HepG2 (cell line): ENCODE results near the gene TNC. TPM values are rescaled to one million over a fixed set of nuclear protein-coding genes. Genes with fewer than 3 reads are reported as not detected.

Experiments used
- ATAC-seq: fragments of 200-7000 bp; cut with Tn5 transposase; 3 replicates; pipeline ENCODE4 v1.9.1; 2020; ENCODE audit warnings: mild to moderate bottlenecking, moderate library complexity
- BruUV-seq: library from RNA; stranded (reverse); fragments of 400-500 nt; replicated peaks from 2 replicates; lab custom pipeline; 2021; lab: Mats Ljungman, UMichigan
- CTCF ChIA-PET: fragments of 300-600 bp; formaldehyde crosslinking; extraction: SDS; loops from one replicate; lab custom pipeline; 2021; ENCODE audit warnings: low total read pairs, inconsistent platforms, low intra/inter-chr PET ratio; lab: Yijun Ruan, JAX
- POLR2A ChIA-PET: fragments of 350-600 bp; sonication (Branson Sonifier 250); formaldehyde crosslinking; loops from one replicate; lab custom pipeline; 2020; ENCODE audit warnings: antibody characterized with exemption, inconsistent platforms; lab: Yijun Ruan, JAX
- DNase-seq: peaks from one replicate; pipeline ENCODE4 v3.0.0-alpha.2; 2015; ENCODE audit warnings: low spot score
- FAIRE-seq: peaks from 3 replicates; lab custom pipeline; 2011; peaks lifted over from hg19 to GRCh38; lab: Jason Lieb, UNC
- H2AFZ ChIP-seq: one replicate; pipeline ENCODE4 v1.6.1; 2011; ENCODE audit warnings: low read length, inconsistent platforms
- H3K27ac ChIP-seq: fragments of 300-600 bp; 3 replicates; pipeline ENCODE4 v1.8.0; 2011; ENCODE audit warnings: mixed run types, mild to moderate bottlenecking, mixed read lengths, low read length, inconsistent platforms; ENCODE audit not compliant: insufficient read depth; ENCODE audit errors: extremely low read length
- H3K27me3 ChIP-seq, 2 experiments: fragments of 200-600 bp in 1 of 2; 2 replicates in 1 of 2; 3 replicates in 1 of 2; pipeline versions ENCODE4 v1.6.0 to v1.8.0; 2011; ENCODE audit warnings: low read length in 2 of 2, mild to moderate bottlenecking in 2 of 2, moderate library complexity in 2 of 2, inconsistent platforms in 1 of 2; ENCODE audit not compliant: insufficient read depth in 2 of 2, control insufficient read depth in 1 of 2
- H3K36me3 ChIP-seq, 2 experiments: fragments of 200-600 bp in 1 of 2; replicated peaks in 1 of 2; 2 replicates in 1 of 2; 3 replicates in 1 of 2; pipeline versions ENCODE4 v1.5.1 to v1.8.0; 2011; ENCODE audit warnings: low read length in 2 of 2, inconsistent platforms in 1 of 2; ENCODE audit not compliant: insufficient read depth in 2 of 2, control insufficient read depth in 1 of 2
- H3K4me1 ChIP-seq: 2 replicates; pipeline ENCODE4 v1.5.1; 2012; ENCODE audit warnings: low read length, inconsistent platforms; ENCODE audit not compliant: insufficient read depth
- H3K4me2 ChIP-seq: 2 replicates; pipeline ENCODE4 v1.6.0; 2011; ENCODE audit warnings: low read depth, low read length, inconsistent platforms
- H3K4me3 ChIP-seq, 3 experiments: fragments of 200-600 bp in 1 of 3; sonication (generic), shearing (Covaris generic) in 1 of 3; replicated peaks in 1 of 3; 2 replicates each; pipeline ENCODE4 v1.5.1; 2011 to 2016; ENCODE audit warnings: low read length in 3 of 3, inconsistent platforms in 2 of 3, low read depth in 2 of 3, mild to moderate bottlenecking in 2 of 3, control low read depth in 1 of 3, mixed read lengths in 1 of 3; ENCODE audit not compliant: insufficient read depth in 1 of 3
- H3K79me2 ChIP-seq: one replicate; pipeline ENCODE4 v1.6.1; 2011; ENCODE audit warnings: low read length, inconsistent platforms; ENCODE audit not compliant: insufficient read depth
- H3K9ac ChIP-seq: 2 replicates; pipeline ENCODE4 v1.6.0; 2011; ENCODE audit warnings: mild to moderate bottlenecking, low read depth, low read length, inconsistent platforms; ENCODE audit not compliant: insufficient read depth
- H3K9me3 ChIP-seq: 2 replicates; pipeline ENCODE4 v1.5.1; 2012; ENCODE audit warnings: mild to moderate bottlenecking, low read length
- H4K20me1 ChIP-seq: 2 replicates; pipeline ENCODE4 v1.6.0; 2011; ENCODE audit warnings: inconsistent platforms, mild to moderate bottlenecking, low read length, moderate library complexity; ENCODE audit not compliant: insufficient read depth
- KDM4B ChIP-seq: sonication (generic); formaldehyde crosslinking; IDR thresholded peaks from 2 replicates; pipeline ENCODE4 v1.4.0; 2020; ENCODE audit warnings: missing genetic modification reagents
- MEIS2 ChIP-seq: sonication (generic); formaldehyde crosslinking; IDR thresholded peaks from 2 replicates; pipeline ENCODE4 v1.9.0; 2021; ENCODE audit warnings: mild to moderate bottlenecking, missing genetic modification reagents
- MXD4 ChIP-seq: IDR thresholded peaks from 2 replicates; pipeline ENCODE4 v1.6.1; 2016; ENCODE audit warnings: mild to moderate bottlenecking, missing biosample characterization, missing genetic modification reagents
- NFKBIZ ChIP-seq: IDR thresholded peaks from 2 replicates; pipeline ENCODE4 v1.6.1; 2018; ENCODE audit warnings: missing genetic modification reagents, missing compliant biosample characterization
- NKX3-1 ChIP-seq: sonication (generic); formaldehyde crosslinking; IDR thresholded peaks from 2 replicates; pipeline ENCODE4 v1.5.0; 2020; ENCODE audit warnings: missing genetic modification reagents
- REPIN1 ChIP-seq: sonication (generic); formaldehyde crosslinking; IDR thresholded peaks from 2 replicates; pipeline ENCODE4 v1.8.0; 2022; ENCODE audit warnings: missing genetic modification reagents, low read depth, mild to moderate bottlenecking, borderline replicate concordance
- SETDB1 ChIP-seq: sonication (generic); formaldehyde crosslinking; IDR thresholded peaks from 2 replicates; pipeline ENCODE4 v1.5.1; 2020; ENCODE audit warnings: missing genetic modification reagents, mild to moderate bottlenecking, borderline replicate concordance
- ZNF263 ChIP-seq: sonication (generic); formaldehyde crosslinking; IDR thresholded peaks from 2 replicates; pipeline ENCODE4 v1.4.0; 2020; ENCODE audit warnings: missing genetic modification reagents
- ZNF75D ChIP-seq: sonication (generic); formaldehyde crosslinking; IDR thresholded peaks from 2 replicates; pipeline ENCODE4 v1.8.1; 2023; ENCODE audit warnings: missing genetic modification reagents, mild to moderate bottlenecking, borderline replicate concordance
- WGBS: methylation state at CpG from one replicate; pipeline ENCODE4 v1.1.6; 2017; ENCODE audit warnings: low lambda C conversion rate; 5-methylcytosine and 5-hydroxymethylcytosine counted together
- in situ Hi-C: cut with HindIII; loops from 2 replicates; pipeline ENCODE4 v1.10.0; 2017; ENCODE audit warnings: low pct_unique_long_range_greater_than_20kb; ENCODE audit not compliant: extremely low pct_ligation_motif_present
- intact Hi-C: fragments of 100-400 bp; cut with micrococcal nuclease; formaldehyde crosslinking; loops from one replicate; pipeline ENCODE4 v1.10.0; 2022; ENCODE audit not compliant: unreplicated experiment
- polyA plus RNA-seq, 8 experiments: library from polyadenylated mRNA; depleted of rRNA in 3 of 8; stranded (reverse) in 7 of 8; unstranded in 1 of 8; fragments of >200 nt; fragmentation: Illumina TruSeq in 4 of 8; extraction: Trizol in 4 of 8; gene quantifications; 2 replicates each; pipeline versions ENCODE4 v1.2.1 to v1.2.3, GENCODE V29; 2011 to 2016; ENCODE audit warnings: low read depth in 4 of 8, missing spikeins in 1 of 8, mixed read lengths in 1 of 8; ENCODE audit not compliant: insufficient read depth in 1 of 8
- total RNA-seq, 5 experiments: library from RNA; depleted of rRNA; stranded (reverse); fragments of >200 nt; fragmentation: Illumina TruSeq; extraction: Trizol; gene quantifications; 2 replicates each; pipeline ENCODE4 v1.2.3, GENCODE V29; 2016; ENCODE audit warnings: low read depth in 1 of 5
- TF ChIP-seq, protein P1 (sequence below): sonication (generic); formaldehyde crosslinking; IDR thresholded peaks from one replicate; pipeline ENCODE4 v1.5.1; 2020; ENCODE audit warnings: mild to moderate bottlenecking, missing genetic modification reagents; ENCODE audit errors: not compliant biosample characterization
- TF ChIP-seq, protein P2 (sequence below): IDR thresholded peaks from 2 replicates; pipeline ENCODE4 v1.6.1; 2016; ENCODE audit warnings: mild to moderate bottlenecking
- TF ChIP-seq, protein P3 (sequence below): IDR thresholded peaks from 2 replicates; pipeline ENCODE4 v1.6.1; 2016; ENCODE audit warnings: missing biosample characterization, missing genetic modification reagents, low read depth
- TF ChIP-seq, protein P4 (sequence below): sonication (generic); formaldehyde crosslinking; IDR thresholded peaks from 2 replicates; pipeline ENCODE4 v1.5.0; 2020; ENCODE audit warnings: mild to moderate bottlenecking, low read depth, missing genetic modification reagents, borderline replicate concordance

Gene TNC
- total and polyA plus RNA-seq, 2 of the 13 experiments (the other 11 are each of a cell fraction or from before 2014, with no cell fraction given): not detected

DNA sequence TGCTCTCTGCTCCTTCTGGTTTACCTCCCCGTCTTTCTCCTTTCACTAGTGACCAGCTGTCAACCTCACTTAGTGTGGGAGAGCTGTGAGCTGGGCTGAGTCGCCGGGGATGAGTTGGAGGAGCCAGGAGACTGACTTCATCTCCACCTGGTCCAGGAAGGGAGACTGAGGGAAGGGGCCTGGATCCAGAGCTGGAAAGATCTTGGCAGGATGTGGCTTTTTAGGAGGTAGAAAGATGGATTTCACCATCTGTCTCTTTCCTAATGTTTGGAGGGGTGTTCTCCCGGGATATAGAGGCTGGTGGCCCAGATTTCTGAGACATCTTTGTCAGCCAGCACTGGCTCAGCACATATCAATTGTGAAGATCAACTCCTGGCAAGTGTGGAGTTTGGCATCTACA lies 37.1 kb upstream of the TNC start:
- FAIRE-seq: no peak
- CTCF ChIA-PET: no interaction called here
- no peak for DNase-seq
- POLR2A ChIA-PET: no interaction called here
- ATAC-seq: no peak
- TF ChIP-seq, protein P1, sequence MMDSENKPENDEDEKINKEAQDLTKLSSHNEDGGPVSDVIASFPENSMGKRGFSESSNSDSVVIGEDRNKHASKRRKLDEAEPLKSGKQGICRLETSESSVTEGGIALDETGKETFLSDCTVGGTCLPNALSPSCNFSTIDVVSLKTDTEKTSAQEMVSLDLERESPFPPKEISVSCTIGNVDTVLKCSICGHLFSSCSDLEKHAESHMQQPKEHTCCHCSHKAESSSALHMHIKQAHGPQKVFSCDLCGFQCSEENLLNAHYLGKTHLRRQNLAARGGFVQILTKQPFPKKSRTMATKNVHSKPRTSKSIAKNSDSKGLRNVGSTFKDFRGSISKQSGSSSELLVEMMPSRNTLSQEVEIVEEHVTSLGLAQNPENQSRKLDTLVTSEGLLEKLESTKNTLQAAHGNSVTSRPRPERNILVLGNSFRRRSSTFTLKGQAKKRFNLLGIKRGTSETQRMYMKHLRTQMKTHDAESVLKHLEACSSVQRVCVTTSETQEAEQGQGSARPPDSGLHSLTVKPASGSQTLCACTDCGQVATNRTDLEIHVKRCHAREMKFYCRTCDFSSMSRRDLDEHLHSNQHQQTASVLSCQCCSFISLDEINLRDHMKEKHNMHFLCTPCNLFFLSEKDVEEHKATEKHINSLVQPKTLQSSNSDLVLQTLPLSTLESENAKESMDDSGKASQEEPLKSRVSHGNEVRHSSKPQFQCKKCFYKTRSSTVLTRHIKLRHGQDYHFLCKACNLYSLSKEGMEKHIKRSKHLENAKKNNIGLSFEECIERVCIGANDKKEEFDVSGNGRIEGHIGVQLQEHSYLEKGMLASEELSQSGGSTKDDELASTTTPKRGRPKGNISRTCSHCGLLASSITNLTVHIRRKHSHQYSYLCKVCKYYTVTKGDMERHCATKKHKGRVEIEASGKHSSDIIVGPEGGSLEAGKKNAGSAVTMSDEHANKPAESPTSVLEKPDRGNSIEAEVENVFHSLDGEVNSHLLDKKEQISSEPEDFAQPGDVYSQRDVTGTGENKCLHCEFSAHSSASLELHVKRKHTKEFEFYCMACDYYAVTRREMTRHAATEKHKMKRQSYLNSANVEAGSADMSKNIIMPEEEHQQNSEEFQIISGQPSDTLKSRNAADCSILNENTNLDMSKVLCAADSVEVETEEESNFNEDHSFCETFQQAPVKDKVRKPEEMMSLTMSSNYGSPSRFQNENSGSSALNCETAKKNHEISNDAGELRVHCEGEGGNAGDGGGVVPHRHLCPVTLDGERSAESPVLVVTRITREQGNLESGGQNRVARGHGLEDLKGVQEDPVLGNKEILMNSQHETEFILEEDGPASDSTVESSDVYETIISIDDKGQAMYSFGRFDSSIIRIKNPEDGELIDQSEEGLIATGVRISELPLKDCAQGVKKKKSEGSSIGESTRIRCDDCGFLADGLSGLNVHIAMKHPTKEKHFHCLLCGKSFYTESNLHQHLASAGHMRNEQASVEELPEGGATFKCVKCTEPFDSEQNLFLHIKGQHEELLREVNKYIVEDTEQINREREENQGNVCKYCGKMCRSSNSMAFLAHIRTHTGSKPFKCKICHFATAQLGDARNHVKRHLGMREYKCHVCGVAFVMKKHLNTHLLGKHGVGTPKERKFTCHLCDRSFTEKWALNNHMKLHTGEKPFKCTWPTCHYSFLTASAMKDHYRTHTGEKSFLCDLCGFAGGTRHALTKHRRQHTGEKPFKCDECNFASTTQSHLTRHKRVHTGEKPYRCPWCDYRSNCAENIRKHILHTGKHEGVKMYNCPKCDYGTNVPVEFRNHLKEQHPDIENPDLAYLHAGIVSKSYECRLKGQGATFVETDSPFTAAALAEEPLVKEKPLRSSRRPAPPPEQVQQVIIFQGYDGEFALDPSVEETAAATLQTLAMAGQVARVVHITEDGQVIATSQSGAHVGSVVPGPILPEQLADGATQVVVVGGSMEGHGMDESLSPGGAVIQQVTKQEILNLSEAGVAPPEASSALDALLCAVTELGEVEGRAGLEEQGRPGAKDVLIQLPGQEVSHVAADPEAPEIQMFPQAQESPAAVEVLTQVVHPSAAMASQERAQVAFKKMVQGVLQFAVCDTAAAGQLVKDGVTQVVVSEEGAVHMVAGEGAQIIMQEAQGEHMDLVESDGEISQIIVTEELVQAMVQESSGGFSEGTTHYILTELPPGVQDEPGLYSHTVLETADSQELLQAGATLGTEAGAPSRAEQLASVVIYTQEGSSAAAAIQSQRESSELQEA (CRISPR knock-in tag): no peak
- TF ChIP-seq ZNF75D (CRISPR knock-in tag) (no peak), SETDB1 (CRISPR knock-in tag) (no peak), NFKBIZ (CRISPR knock-in tag) (no peak), ZNF263 (no peak), KDM4B (no peak), MXD4 (CRISPR knock-in tag) (no peak), NKX3-1 (no peak), MEIS2 (CRISPR knock-in tag) (no peak), REPIN1 (CRISPR knock-in tag) (no peak)
- TF ChIP-seq, protein P2, sequence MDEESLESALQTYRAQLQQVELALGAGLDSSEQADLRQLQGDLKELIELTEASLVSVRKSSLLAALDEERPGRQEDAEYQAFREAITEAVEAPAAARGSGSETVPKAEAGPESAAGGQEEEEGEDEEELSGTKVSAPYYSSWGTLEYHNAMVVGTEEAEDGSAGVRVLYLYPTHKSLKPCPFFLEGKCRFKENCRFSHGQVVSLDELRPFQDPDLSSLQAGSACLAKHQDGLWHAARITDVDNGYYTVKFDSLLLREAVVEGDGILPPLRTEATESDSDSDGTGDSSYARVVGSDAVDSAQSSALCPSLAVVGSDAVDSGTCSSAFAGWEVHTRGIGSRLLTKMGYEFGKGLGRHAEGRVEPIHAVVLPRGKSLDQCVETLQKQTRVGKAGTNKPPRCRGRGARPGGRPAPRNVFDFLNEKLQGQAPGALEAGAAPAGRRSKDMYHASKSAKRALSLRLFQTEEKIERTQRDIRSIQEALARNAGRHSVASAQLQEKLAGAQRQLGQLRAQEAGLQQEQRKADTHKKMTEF: no peak
- TF ChIP-seq, protein P3, sequence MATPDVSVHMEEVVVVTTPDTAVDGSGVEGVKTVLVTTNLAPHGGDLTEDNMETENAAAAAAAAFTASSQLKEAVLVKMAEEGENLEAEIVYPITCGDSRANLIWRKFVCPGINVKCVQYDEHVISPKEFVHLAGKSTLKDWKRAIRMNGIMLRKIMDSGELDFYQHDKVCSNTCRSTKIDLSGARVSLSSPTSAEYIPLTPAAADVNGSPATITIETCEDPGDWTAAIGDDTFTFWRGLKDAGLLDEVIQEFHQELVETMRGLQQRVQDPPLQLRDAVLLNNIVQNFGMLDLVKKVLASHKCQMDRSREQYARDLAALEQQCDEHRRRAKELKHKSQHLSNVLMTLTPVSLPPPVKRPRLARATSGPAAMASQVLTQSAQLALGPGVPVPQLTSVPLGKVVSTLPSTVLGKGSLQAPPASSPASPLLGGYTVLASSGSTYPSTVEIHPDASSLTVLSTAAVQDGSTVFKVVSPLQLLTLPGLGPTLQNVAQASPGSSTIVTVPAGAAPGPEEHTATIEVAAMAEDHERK (CRISPR knock-in tag): no peak
- TF ChIP-seq, protein P4, sequence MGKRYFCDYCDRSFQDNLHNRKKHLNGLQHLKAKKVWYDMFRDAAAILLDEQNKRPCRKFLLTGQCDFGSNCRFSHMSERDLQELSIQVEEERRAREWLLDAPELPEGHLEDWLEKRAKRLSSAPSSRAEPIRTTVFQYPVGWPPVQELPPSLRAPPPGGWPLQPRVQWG (CRISPR knock-in tag): no peak
- Histone ChIP-seq H3K27ac (no peak overlapping the region), H3K4me2 (no peak overlapping the region), H3K36me3 (no peaks in the 10 kb centered on the region), H3K4me1 (no peaks in the 10 kb centered on the region), H3K9ac (no peak overlapping the region), H3K4me3 (no peak overlapping the region), H3K27me3 (no peaks in the 10 kb centered on the region), H3K79me2 (no peaks in the 10 kb centered on the region), H3K9me3 (no peaks in the 10 kb centered on the region), H2AFZ (no peak overlapping the region), H4K20me1 (no peaks in the 10 kb centered on the region)
- WGBS: 0% methylated on average over 1 of the region's 4 CpGs
- no TSS peak for BruUV-seq
- intact Hi-C loops: no loop called here
- in situ Hi-C loops: no loop called here
